CMK (cell line): ENCODE results near the gene ZIC2.
"Not testable (repeated sequence)": the region's sequence is repeated elsewhere in the genome, so short reads cannot be mapped to it uniquely, and the experiment has no call there.

Source experiments
- DNase-seq: peaks from one replicate; pipeline ENCODE4 v3.0.0-alpha.2; 2010; ENCODE audit warnings: low read depth

Gene ZIC2

GRCh38 chr13:99981735-99982035 lies at the start of gene ZIC2:
Gene ZIC2, plus strand, starts transcription at chr13:99981784. Its CDS starts 281 bp downstream, at chr13:99982065.
- no peak for DNase-seq

DNA sequence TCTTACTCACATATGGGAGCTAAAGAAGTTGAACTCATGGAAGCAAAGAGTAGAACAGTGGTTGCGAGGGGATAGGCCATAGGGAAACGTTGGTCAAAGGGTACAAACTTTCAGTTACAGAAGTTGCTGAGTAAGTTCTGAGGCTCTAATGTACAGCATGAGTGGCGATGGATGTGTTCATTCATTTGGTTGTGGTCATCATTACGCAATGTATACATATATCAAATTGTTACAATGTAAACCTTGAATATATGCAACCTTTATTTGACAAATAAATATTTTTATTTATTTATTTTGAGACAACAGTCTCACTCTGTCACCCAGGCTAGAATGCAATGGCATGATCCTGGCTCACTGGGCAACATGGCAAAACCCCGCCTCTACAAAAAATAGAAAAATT lies 48.7 kb upstream of the ZIC2 start:
- no peak for DNase-seq

- no peak for DNase-seq
These were observed 45.8 kb upstream of the ZIC2 start for GRCh38 chr13:99935772-99936171.

DNA sequence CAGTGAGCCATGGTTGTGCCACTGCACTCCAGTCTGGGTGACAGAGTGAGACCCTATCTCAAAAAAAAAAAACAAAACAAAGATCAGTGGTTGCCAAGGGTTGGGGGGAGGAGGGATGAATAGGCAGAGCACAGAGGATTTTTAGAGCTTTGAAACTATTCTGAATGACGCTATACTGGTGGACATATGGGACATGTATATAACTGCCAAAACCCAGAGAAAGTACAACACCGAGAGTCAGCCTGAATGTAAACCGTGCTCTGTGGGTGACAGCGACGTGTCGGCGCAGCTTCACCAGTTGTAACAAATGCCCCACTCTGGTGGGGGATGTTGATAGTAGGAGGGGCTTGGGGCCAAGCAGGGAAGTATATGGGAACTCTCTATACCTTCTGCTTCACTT lies 42.9 kb upstream of the ZIC2 start:
- DNase-seq = no peak

GRCh38 chr13:99941086-99941485 lies 40.5 kb upstream of the ZIC2 start:
- DNase-seq = no peak

DNA sequence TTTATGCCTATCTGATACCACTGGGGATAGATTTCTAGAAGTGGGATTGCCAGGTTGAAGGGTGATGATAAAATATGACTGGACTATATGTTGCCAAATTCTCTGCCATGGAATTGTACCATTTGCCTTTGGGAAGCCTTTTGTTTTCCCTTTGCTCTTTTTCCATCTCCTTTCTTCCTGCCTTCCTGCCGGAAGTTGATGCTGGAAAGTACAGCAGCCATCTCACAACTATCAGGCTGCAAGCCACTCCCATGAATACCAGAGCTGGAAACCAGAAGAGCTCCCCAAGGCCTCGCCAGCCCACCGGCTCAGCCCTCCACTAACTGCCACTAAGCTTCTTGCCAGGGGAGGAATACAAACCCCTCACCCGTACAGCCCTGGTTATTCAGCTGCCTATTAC lies 39.7 kb upstream of the ZIC2 start:
- no peak for DNase-seq

GRCh38 chr13:99944102-99944501 lies 37.5 kb upstream of the ZIC2 start:
- DNase-seq = no peak

DNA sequence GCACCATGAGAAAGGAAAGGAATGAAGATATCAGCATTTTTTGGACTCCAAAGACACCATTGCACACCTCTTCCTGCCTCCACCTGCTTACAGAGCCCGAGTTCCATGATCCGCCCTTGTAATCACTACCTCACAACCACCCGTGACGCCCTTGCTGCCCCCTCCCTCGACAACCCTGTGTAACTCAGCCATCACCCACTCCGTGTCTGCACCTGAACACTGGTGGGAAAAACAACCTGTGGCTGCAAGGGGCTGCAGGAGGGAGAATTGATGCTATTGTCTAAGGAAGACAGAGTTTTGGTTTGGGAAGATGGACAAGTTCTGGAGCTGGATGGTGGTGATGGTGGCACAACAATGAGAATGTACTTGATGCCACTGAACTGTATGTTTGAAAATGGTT lies 37.0 kb upstream of the ZIC2 start:
- DNase-seq = no peak

DNA sequence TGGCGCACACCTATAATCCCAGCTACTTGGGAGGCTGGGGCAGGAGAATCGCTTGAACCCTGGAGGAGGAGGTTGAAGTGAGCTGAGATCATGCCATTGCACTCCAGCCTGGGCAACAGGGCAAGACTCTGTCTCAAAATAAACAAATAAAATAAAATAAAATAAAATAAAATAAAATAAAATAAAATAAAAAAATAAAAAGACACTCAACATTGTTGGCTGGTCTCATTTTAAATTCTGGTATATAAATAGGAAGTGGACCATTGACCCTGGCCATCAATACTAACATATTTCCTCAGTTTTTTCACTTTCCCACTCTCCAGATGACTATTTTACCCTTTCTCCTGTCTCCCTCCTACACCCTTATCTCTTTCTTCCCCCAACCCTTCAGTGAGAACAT lies 36.1 kb upstream of the ZIC2 start:
- DNase-seq = not testable (repeated sequence)

DNA sequence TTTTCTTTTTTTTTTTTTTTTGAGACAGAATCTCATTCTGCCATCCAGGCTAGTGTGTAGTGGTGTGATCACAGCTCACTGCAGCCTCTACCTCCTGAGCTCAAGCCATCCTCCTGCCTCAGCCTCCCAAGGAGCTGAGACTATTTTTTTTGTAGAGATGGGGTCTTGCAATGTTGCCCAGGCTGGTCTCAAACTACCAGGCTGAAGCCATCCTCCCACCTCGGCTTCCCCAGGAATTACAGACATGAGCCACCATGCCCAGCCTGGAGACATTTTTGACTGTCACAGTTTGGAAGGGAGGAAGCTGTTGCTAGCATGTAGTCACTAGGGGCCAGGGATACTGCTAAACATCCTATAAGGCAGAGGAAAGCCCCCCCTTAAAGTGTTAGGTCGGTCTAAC lies 33.9 kb upstream of the ZIC2 start:
- DNase-seq = no peak

DNA sequence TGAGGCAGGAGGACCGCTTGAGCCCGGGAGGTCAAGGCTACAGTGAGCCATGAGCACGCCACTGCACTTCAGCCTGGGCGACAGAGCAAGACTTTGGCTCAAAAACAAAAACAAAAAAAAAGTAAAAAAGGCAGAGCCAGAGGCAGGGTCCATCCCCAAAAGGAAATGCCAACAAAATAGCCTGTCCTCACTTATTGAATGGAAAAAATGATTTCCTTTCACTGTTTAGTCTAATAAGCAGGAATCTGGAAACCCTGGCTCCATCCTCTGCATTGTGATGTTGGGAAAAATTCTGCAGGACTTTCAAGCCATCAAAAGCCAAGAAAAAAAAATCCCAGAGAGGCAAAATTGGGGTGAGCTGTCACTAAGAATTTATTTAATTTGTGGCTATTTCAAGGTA lies 33.2 kb upstream of the ZIC2 start:
- DNase-seq = no peak

DNA sequence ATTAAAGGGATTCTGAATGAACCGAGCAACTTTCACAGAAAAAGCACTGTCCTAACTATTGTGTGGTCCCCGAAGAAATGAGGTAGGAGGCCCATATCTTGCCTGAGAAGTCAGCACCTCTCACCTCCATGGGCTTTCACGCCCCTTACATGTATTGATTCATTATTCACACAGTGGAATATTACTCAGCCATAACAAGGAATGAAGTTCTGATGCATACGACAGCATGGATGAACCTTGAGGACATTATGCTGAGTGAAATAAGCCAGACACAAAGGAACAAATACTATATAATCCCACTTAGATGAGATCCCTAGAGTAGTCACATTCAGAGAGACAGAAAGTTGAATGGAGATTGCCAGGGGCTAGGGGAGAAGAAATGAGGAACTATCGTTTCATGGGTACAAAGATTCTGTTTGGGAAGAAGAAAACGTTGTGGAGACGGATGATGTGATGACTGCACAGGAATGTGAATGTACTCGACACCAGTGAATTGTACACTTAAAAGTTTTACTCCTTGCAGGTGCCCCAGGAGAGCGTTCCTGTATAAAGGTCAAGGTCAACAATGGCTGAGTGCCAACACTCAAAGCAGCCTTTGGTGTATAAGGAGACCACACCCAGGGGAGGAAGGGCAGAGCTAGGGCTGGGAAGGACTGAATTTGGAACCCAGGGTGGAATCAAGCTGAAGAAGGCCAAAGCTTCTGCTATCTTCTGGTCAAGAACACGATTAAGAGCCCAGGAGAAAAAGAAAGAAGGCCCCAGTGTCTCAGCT lies 32.5 kb upstream of the ZIC2 start:
- no peak for DNase-seq

GRCh38 chr13:99949679-99950413 lies 31.7 kb upstream of the ZIC2 start:
- no peak for DNase-seq

GRCh38 chr13:99951666-99952065 lies 29.9 kb upstream of the ZIC2 start:
- not testable (repeated sequence) for DNase-seq

GRCh38 chr13:99953138-99953755 lies 28.3 kb upstream of the ZIC2 start:
- DNase-seq = no peak

- DNase-seq = no peak
These were observed 26.4 kb upstream of the ZIC2 start for GRCh38 chr13:99955107-99955746.

GRCh38 chr13:99955747-99956472 lies 25.7 kb upstream of the ZIC2 start:
- DNase-seq = no peak

DNA sequence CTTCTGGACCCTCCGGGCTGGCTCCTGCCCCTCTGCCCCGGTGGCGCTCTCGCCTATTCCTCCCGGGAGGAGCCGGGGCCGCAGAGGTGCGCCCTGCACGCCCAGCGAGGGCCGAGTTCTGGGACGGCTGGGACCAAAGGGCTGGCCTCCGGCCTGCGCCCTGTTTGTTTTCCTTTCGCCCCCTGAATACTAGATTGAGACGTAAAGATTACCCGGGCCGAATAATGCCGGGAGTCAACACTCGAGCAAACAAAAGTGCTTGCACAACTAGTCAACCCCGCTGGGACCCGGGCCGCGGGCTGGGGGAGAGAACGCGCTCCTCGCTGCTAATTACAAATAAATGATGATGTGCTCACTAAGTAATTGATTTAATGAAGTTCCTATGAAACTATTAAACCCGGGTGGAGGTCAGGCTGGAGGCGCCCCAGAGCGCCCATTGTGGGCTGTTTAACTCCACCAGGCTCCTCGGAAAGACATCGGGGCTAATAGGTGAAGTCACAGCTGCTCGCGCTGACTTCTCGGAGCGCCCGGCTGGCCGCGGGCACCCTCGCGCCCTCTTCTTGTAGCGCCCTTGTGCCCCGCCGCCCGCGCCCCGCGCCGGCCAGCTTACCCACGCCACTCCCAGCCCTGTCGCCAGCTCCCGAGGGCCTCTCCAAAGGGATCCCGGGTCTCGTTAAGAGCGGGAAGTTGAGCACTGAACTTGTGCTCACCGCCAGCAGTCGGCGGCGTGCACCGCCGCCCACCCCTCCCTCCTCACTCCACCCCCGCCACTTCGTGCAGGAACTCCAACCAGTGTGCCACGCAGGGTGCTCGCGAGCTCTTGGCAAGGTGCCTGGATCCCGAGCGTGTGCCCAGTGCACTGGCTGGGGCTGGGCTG lies 24.9 kb upstream of the ZIC2 start:
- DNase-seq = no peak

DNA sequence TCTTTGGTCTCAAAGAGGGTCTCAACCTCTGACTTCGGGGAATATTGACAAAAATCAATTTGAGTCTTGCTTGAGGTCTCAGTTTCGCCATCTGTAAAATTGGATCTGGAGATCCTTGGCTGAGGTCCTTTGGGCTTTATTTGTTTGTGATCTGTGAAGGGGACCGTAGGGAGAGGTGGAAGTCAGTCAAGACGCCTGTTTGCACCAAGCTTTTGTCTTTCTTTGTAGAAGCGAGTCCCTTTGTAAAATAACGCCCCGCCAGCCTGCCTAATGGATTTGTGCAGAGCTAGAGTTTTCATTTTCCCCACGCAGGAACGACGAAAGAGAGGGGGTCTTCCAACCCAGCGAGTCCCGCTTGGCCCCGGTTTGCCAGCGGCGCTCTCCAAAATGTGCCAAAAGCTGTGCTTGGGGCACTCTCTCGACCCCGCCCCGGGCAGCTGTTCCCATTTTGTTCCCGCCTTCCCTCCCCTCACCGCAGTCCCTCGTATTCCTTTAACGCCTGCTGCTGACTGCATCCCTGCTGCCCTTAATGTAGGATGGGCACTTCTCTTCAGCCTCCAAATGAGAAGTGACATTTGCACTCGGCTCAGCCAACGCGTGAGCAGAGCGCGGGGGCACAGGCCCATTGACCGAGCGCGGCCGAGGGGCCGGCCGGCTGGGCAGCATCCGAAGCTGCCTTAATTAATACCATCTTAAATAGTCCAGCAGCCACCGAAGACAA lies 23.0 kb upstream of the ZIC2 start:
- DNase-seq = no peak

DNA sequence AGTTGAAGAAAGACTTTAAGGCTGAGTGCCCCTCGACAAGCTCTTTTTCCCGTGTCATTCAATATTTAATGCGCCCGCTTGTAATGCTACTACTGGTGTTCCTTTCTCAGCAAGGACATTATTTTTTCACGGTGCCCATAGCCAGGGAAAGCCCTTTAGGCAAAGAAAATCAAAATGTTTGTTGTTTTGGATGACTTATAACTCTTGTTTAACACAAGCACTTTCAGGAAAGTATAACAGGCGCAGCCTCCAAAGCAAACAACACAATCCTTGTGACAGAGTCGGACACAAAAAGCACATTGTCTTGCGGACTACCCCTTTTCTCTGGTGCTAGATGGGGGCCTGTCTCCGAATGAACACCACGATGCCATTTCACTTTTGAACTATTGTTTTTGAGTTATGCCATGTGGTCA lies 22.5 kb upstream of the ZIC2 start:
- DNase-seq = no peak
